ENCODE measurements around the gene HDAC9. TPM values are rescaled to one million over a fixed set of nuclear protein-coding genes. Genes with fewer than 3 reads are reported as not detected.

Gene HDAC9
- total RNA-seq, 4 donors from 2014 or later, result 63.0 to 130 (median 107) TPM

DNA sequence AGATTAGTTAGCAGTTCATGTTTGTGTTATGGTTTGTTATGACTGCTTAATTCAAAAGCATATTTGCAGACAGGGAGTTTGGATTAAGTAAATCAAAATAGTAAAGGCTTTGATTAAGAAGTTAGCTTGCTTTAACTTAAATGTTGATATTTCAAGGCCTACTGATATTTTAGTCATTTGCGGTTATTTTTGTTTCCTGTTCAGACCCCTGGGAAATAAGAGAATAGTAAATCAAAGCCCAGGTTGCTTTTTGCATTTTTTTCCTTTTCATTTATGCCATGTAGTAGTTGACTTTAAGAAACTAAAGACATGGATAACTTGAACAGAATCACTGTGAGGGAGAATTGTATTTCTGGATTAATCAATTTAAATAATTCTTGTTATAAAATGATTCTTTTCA is 77.3 kb downstream of the HDAC9 start:
- DNase-seq (ENCODE audit: extremely low spot score), result no peak
- Histone ChIP-seq H3K4me1 (peaks cover 5 to 7% (median 6%) of the 10 kb centered on the region in 4 donors), H3K36me3 (peaks cover 0 to 8% (median 0%) of the 10 kb centered on the region in 4 donors), H3K9me3 (no peaks in the 10 kb centered on the region), H3K27me3 (no peaks in the 10 kb centered on the region), H3K4me3 (no peak overlapping the region), H3K27ac (replicated peaks in 1 of 4) (no peak overlapping the region)
- intact Hi-C loops (cut with DNase I), result loop anchor here (5.0 kb wide), 1 partner anchor 221 kb away; no protein-coding TSS in a partner anchor
- WGBS, result 97% methylated on average over 1 of the region's 1 CpG
- TF ChIP-seq POLR2AphosphoS5 (IDR thresholded peaks at IDR 0.05) (no peak), POLR2A (IDR thresholded peaks at IDR 0.05; ENCODE audit: low read depth) (no peak), CTCF (IDR thresholded peaks at IDR 0.05) (no peak), EP300 (IDR thresholded peaks at IDR 0.05) (no peak)

- WGBS, result 94% methylated on average over 16 of the region's 20 CpGs
- intact Hi-C loops (cut with DNase I), result loop anchor here (5.0 kb wide), 1 partner anchor 221 kb away; no protein-coding TSS in a partner anchor
- Histone ChIP-seq H3K36me3 (peaks cover 0 to 8% (median 0%) of the 10 kb centered on the region in 4 donors), H3K4me1 (peaks cover 5 to 7% (median 6%) of the 10 kb centered on the region in 4 donors), H3K27me3 (no peaks in the 10 kb centered on the region), H3K27ac (replicated peaks in 1 of 4) (no peak overlapping the region), H3K9me3 (no peaks in the 10 kb centered on the region), H3K4me3 (no peak overlapping the region)
- DNase-seq (ENCODE audit: extremely low spot score), result no peak
- TF ChIP-seq EP300 (IDR thresholded peaks at IDR 0.05) (no peak), POLR2AphosphoS5 (IDR thresholded peaks at IDR 0.05) (no peak)
These were observed 78.1 kb downstream of the HDAC9 start for GRCh38 chr7:18573410-18574234.

DNA sequence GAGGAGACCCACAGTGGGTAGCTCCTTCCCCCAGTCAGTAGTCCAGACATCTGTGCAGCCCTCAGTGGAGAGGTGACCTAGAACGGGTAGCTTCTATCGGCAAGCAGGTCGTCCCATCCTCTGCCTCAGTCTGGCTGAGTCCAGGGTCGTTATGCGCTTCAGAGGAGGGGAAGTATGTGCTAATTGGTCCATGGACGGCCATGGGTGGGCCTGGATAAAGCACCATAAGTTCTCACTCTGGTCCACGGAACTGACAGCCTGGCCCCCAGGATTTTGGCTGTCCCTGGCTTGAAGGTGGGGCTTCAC is 78.6 kb downstream of the HDAC9 start:
- H3K27me3 ChIP-seq, result no peaks in the 10 kb centered on the region
- H3K4me3 ChIP-seq, result no peak overlapping the region
- intact Hi-C loops (cut with DNase I), result loop anchor here (5.0 kb wide), 1 partner anchor 222 kb away; no protein-coding TSS in a partner anchor
- no peak for TF ChIP-seq POLR2A (IDR thresholded peaks at IDR 0.05; ENCODE audit: low read depth)
- no peak overlapping the region for H3K27ac ChIP-seq (replicated peaks in 1 of 4)
- DNase-seq (ENCODE audit: extremely low spot score), result no peak
- 100% methylated on average over 6 of the region's 7 CpGs for WGBS
- H3K36me3 ChIP-seq, result peaks cover 0 to 8% (median 0%) of the 10 kb centered on the region in 4 donors
- H3K9me3 ChIP-seq, result no peaks in the 10 kb centered on the region
- peaks cover 5 to 7% (median 6%) of the 10 kb centered on the region in 4 donors for H3K4me1 ChIP-seq

DNA sequence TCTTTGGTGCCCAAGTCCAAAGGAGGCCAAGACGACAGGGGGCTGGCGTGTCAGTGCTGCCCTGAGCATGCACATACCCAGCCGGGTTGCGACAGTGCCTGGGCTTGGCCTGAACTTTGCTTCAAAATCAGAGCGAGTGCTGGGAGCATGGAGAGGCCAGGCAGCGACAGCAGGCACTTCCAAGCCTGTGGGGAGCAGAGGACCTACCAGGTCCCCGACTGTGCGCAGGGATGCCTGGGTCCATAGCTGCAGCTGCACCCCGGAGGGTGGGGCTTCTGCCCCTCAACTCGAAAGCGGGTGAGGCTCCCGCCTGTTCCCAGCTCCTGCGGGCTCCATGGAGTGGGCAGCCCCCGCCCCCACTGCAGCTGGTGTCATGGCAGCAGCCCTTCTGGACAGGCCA is 79.1 kb downstream of the HDAC9 start:
- 84% methylated on average over 8 of the region's 14 CpGs for WGBS
- Histone ChIP-seq H3K27ac (replicated peaks in 1 of 4) (no peak overlapping the region), H3K4me3 (no peak overlapping the region), H3K4me1 (peaks cover 5 to 7% (median 6%) of the 10 kb centered on the region in 4 donors), H3K36me3 (peaks cover 0 to 8% (median 0%) of the 10 kb centered on the region in 4 donors), H3K27me3 (no peaks in the 10 kb centered on the region), H3K9me3 (no peaks in the 10 kb centered on the region)
- TF ChIP-seq POLR2A (IDR thresholded peaks at IDR 0.05; ENCODE audit: low read depth), result no peak
- no peak for TF ChIP-seq CTCF (IDR thresholded peaks at IDR 0.05)
- no peak for DNase-seq (ENCODE audit: extremely low spot score)
- intact Hi-C loops (cut with DNase I), result loop anchor here (5.0 kb wide), 1 partner anchor 222 kb away; no protein-coding TSS in a partner anchor

GRCh38 chr7:18575622-18576572 is 80.3 kb downstream of the HDAC9 start:
- WGBS, result 86% methylated on average over 6 of the region's 6 CpGs

More at GRCh38 chr7:18575622-18576572, 80.3 kb downstream of the HDAC9 start:
- H3K4me1 ChIP-seq, result peaks cover 0 to 4% (median 2%) of the 10 kb centered on the region in 4 donors
- DNase-seq (ENCODE audit: extremely low spot score), result no peak
- peaks cover 0 to 8% (median 0%) of the 10 kb centered on the region in 4 donors for H3K36me3 ChIP-seq
- intact Hi-C loops (cut with DNase I), result no loop called here
- TF ChIP-seq POLR2A (IDR thresholded peaks at IDR 0.05; ENCODE audit: low read depth) (no peak), POLR2AphosphoS5 (IDR thresholded peaks at IDR 0.05) (no peak), EP300 (IDR thresholded peaks at IDR 0.05) (no peak), CTCF (IDR thresholded peaks at IDR 0.05) (no peak)
- H3K27me3 ChIP-seq, result no peaks in the 10 kb centered on the region
- H3K9me3 ChIP-seq, result no peaks in the 10 kb centered on the region
- no peak overlapping the region for H3K4me3 ChIP-seq
- H3K27ac ChIP-seq (replicated peaks in 1 of 4), result no peak overlapping the region
